ENCODE results near the gene MFAP3. TPM values are rescaled to one million over a fixed set of nuclear protein-coding genes. Genes with fewer than 3 reads are reported as not detected.

Gene MFAP3
- polyA plus RNA-seq, 1 donor (not counting 4 experiments of a cell fraction or from before 2014, with no cell fraction given), result 43.4 TPM

DNA sequence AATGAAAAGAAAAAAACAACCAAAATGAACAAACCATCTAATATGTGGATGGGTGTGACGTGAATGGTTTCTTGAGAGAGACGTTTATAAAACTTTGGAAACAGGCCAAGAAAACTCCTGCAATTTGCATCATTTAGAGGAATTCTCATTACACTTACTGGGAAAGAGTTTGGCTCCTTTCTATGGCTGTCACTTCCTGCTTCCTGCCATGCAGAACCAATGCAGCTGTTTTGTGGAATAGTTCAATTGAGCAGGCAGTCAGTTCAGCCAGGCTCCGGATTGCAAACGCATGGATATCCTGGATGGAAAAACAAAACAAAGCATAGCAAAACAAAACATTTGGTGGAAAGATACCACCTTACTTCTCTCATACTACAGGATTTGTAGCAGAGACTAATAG lies 36.7 kb upstream of the MFAP3 start:
- Histone ChIP-seq H3K9ac (ENCODE audit: control insufficient read depth, extremely low read depth, insufficient read depth, low read length) (no peak overlapping the region), H3K36me3 (ENCODE audit: control insufficient read depth in 2 of 2, extremely low read depth in 1 of 2, insufficient read depth in 2 of 2, low read length in 2 of 2) (peaks cover 0 to 4% of the 10 kb centered on the region in 2 experiments)

DNA sequence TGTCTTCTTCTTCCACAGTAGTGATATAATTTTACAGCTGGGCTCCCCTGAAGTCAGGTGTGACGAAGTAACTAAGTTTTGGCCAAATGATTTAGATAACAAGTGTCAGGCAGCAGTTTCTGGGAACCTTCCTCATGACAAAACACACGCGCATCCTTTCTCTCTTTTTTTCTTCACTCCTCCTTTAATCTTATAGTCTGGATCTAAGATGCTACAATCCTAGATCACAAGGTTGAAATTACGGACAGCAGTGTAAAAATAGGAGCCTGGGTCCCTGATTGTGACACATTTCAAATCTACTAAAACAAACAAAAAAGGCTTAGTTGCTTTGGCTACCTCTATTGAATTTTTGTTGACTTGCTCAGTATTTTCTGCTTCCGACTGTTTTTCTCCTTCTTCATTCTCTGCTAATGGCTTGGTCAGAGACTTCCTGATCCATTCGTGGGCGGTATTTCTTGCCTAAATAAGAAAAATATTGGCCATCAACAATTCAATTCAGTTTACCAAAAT lies 36.2 kb upstream of the MFAP3 start:
- no peak overlapping the region for H3K4me3 ChIP-seq (ENCODE audit: control insufficient read depth in 2 of 3, extremely low read depth in 1 of 3, insufficient read depth in 2 of 3, low read depth in 1 of 3, low read length in 3 of 3)
- H4K20me1 ChIP-seq (ENCODE audit: control insufficient read depth, extremely low read depth, insufficient read depth, low read length), result no peaks in the 10 kb centered on the region
- H2AFZ ChIP-seq (ENCODE audit: control insufficient read depth, low read length), result no peak overlapping the region
- no peak overlapping the region for H3K4me2 ChIP-seq (ENCODE audit: control insufficient read depth, extremely low read depth, insufficient read depth, low read depth, low read length)
- H3K27ac ChIP-seq (ENCODE audit: control insufficient read depth, insufficient read depth, low read length), result no peak overlapping the region
- H3K9ac ChIP-seq (ENCODE audit: control insufficient read depth, extremely low read depth, insufficient read depth, low read length), result no peak overlapping the region
- DNase-seq (ENCODE audit: low read depth, low spot score) (no peak), FAIRE-seq (no peak)
- TF ChIP-seq, protein P1, sequence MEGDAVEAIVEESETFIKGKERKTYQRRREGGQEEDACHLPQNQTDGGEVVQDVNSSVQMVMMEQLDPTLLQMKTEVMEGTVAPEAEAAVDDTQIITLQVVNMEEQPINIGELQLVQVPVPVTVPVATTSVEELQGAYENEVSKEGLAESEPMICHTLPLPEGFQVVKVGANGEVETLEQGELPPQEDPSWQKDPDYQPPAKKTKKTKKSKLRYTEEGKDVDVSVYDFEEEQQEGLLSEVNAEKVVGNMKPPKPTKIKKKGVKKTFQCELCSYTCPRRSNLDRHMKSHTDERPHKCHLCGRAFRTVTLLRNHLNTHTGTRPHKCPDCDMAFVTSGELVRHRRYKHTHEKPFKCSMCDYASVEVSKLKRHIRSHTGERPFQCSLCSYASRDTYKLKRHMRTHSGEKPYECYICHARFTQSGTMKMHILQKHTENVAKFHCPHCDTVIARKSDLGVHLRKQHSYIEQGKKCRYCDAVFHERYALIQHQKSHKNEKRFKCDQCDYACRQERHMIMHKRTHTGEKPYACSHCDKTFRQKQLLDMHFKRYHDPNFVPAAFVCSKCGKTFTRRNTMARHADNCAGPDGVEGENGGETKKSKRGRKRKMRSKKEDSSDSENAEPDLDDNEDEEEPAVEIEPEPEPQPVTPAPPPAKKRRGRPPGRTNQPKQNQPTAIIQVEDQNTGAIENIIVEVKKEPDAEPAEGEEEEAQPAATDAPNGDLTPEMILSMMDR (optimal IDR thresholded peaks at IDR 0.05 in 1 of 3, IDR thresholded peaks at IDR 0.05 in 1 of 3, conservative IDR thresholded peaks at IDR 0.05 in 1 of 3; ENCODE audit: extremely low read depth in 1 of 3, insufficient read depth in 2 of 3, low read length in 3 of 3), result no peak
- TF ChIP-seq EZH2 (IDR thresholded peaks at IDR 0.05; ENCODE audit: low read length), result no peak
- H3K9me1 ChIP-seq (ENCODE audit: control insufficient read depth, extremely low read depth, insufficient read depth, low read length), result no peaks in the 10 kb centered on the region
- H3K79me2 ChIP-seq (ENCODE audit: control insufficient read depth, insufficient read depth, low read length), result no peaks in the 10 kb centered on the region
- H3K27me3 ChIP-seq (ENCODE audit: control insufficient read depth, extremely low read depth, insufficient read depth, low read length), result no peaks in the 10 kb centered on the region
- peaks cover 0 to 4% of the 10 kb centered on the region in 2 experiments for H3K36me3 ChIP-seq (ENCODE audit: control insufficient read depth in 2 of 2, extremely low read depth in 1 of 2, insufficient read depth in 2 of 2, low read length in 2 of 2)
- dilution Hi-C loops (cut with MboI; ENCODE audit: extremely low pct_ligation_motif_present, low sequenced_read_pairs), result no loop called here
- no peaks in the 10 kb centered on the region for H3K4me1 ChIP-seq (ENCODE audit: control insufficient read depth, extremely low read depth, insufficient read depth, low read length)
- H3K9me3 ChIP-seq (ENCODE audit: control insufficient read depth, low read depth, low read length), result no peaks in the 10 kb centered on the region

More for the DNA sequence above, 36.7 kb upstream of the MFAP3 start:
- no peak for DNase-seq (ENCODE audit: low read depth, low spot score)
- Histone ChIP-seq H3K27me3 (ENCODE audit: control insufficient read depth, extremely low read depth, insufficient read depth, low read length) (no peaks in the 10 kb centered on the region), H3K4me2 (ENCODE audit: control insufficient read depth, extremely low read depth, insufficient read depth, low read depth, low read length) (no peak overlapping the region), H2AFZ (ENCODE audit: control insufficient read depth, low read length) (no peak overlapping the region), H3K9me3 (ENCODE audit: control insufficient read depth, low read depth, low read length) (no peaks in the 10 kb centered on the region), H3K4me1 (ENCODE audit: control insufficient read depth, extremely low read depth, insufficient read depth, low read length) (no peaks in the 10 kb centered on the region), H3K9me1 (ENCODE audit: control insufficient read depth, extremely low read depth, insufficient read depth, low read length) (no peaks in the 10 kb centered on the region), H3K4me3 (ENCODE audit: control insufficient read depth in 2 of 3, extremely low read depth in 1 of 3, insufficient read depth in 2 of 3, low read depth in 1 of 3, low read length in 3 of 3) (no peak overlapping the region), H3K79me2 (ENCODE audit: control insufficient read depth, insufficient read depth, low read length) (no peaks in the 10 kb centered on the region), H3K27ac (ENCODE audit: control insufficient read depth, insufficient read depth, low read length) (no peak overlapping the region), H4K20me1 (ENCODE audit: control insufficient read depth, extremely low read depth, insufficient read depth, low read length) (no peaks in the 10 kb centered on the region)
- dilution Hi-C loops (cut with MboI; ENCODE audit: extremely low pct_ligation_motif_present, low sequenced_read_pairs), result no loop called here
- no peak for TF ChIP-seq EZH2 (IDR thresholded peaks at IDR 0.05; ENCODE audit: low read length)
- TF ChIP-seq, protein P1 (optimal IDR thresholded peaks at IDR 0.05 in 1 of 3, IDR thresholded peaks at IDR 0.05 in 1 of 3, conservative IDR thresholded peaks at IDR 0.05 in 1 of 3; ENCODE audit: extremely low read depth in 1 of 3, insufficient read depth in 2 of 3, low read length in 3 of 3), result no peak
- no peak for FAIRE-seq
